ENCODE results near the gene RPN2. TPM values are rescaled to one million over a fixed set of nuclear protein-coding genes. Genes with fewer than 3 reads are reported as not detected.

Gene RPN2
- total and polyA plus RNA-seq, 2 of the 13 experiments (the other 11 are each of a cell fraction or from before 2014, with no cell fraction given): 587 to 1,818 TPM

- TF ChIP-seq TP53 (CRISPR knock-in tag; conservative IDR thresholded peaks at IDR 0.05): peak; percentile 94
- TF ChIP-seq NBN (conservative IDR thresholded peaks at IDR 0.05): no peak
- peak; percentile 57; the same call in 1 of the 2 replicates for TF ChIP-seq SIX1 (CRISPR knock-in tag; IDR thresholded peaks at IDR 0.05; ENCODE audit: borderline replicate concordance)
- TF ChIP-seq ZNF431 (CRISPR knock-in tag; IDR thresholded peaks at IDR 0.05; ENCODE audit: borderline replicate concordance, low read depth): no peak; the same call in none of the 2 replicates
- peak; percentile 86 for TF ChIP-seq ZNF18 (CRISPR knock-in tag; IDR thresholded peaks at IDR 0.05; ENCODE audit: insufficient replicate concordance)
- TF ChIP-seq CENPBD1 (CRISPR knock-in tag; IDR thresholded peaks at IDR 0.05; ENCODE audit: borderline replicate concordance, low read depth): no peak
- peak; percentile 73; the same call in 1 of the 2 replicates for TF ChIP-seq FOXC1 (CRISPR knock-in tag; IDR thresholded peaks at IDR 0.05; ENCODE audit: borderline replicate concordance)
- TF ChIP-seq RFX3 (CRISPR knock-in tag; IDR thresholded peaks at IDR 0.05): 0 out of 2 replicates have a peak, but pooled peaks have one; percentile 31
- peak; percentile 89; the same call in 1 of the 2 replicates for TF ChIP-seq ZNF513 (CRISPR knock-in tag; conservative IDR thresholded peaks at IDR 0.05)
- peak; percentile 93 for TF ChIP-seq BCL3 (CRISPR knock-in tag; IDR thresholded peaks at IDR 0.05)
- no peak for TF ChIP-seq ZNF567 (CRISPR knock-in tag; IDR thresholded peaks at IDR 0.05; ENCODE audit: borderline replicate concordance)
- TF ChIP-seq SCMH1 (CRISPR knock-in tag; IDR thresholded peaks at IDR 0.05; ENCODE audit: borderline replicate concordance): no peak
- peak; percentile 83 for TF ChIP-seq AGO1 (IDR thresholded peaks at IDR 0.05; ENCODE audit: low read depth, low read length, poor library complexity, severe bottlenecking)
- no peak; the same call in 1 of the 2 replicates for TF ChIP-seq ZNF790 (CRISPR knock-in tag; IDR thresholded peaks at IDR 0.05; ENCODE audit: borderline replicate concordance)
- peak; percentile 90 for TF ChIP-seq CREB1 (IDR thresholded peaks at IDR 0.05)
- peak; percentile 93 for TF ChIP-seq CREB1 (CRISPR knock-in tag; IDR thresholded peaks at IDR 0.05)
- peak; percentile 35; the same call in 1 of the 2 replicates for TF ChIP-seq NFIB (CRISPR knock-in tag; IDR thresholded peaks at IDR 0.05; ENCODE audit: borderline replicate concordance)
- TF ChIP-seq ZNF720 (CRISPR knock-in tag; IDR thresholded peaks at IDR 0.05): 0 out of 2 replicates have a peak, but pooled peaks have one; percentile 52
- no peak for TF ChIP-seq SUZ12 (IDR thresholded peaks at IDR 0.05; ENCODE audit: low read depth, low read length)
- peak; percentile 97; the same call in 1 of the 2 replicates for TF ChIP-seq ZNF776 (CRISPR knock-in tag; IDR thresholded peaks at IDR 0.05)
- TF ChIP-seq ZNF761 (CRISPR knock-in tag; conservative IDR thresholded peaks at IDR 0.05): peak; percentile 91; the same call in 1 of the 2 replicates
- peak; percentile 95 for TF ChIP-seq IKZF5 (CRISPR knock-in tag; IDR thresholded peaks at IDR 0.05)
- no peak for TF ChIP-seq IKZF1 (IDR thresholded peaks at IDR 0.05)
These were observed at the start of gene RPN2, which contains the start of gene MROH8 (continued) for GRCh38 chr20:37178839-37179682.

Data from HepG2 (cell line).